Left renal pelvis (tissue), 4 donors: ENCODE results near the gene CUX1. TPM values are rescaled to one million over a fixed set of nuclear protein-coding genes. Genes with fewer than 3 reads are reported as not detected.
"Not testable (repeated sequence)": the region's sequence is repeated elsewhere in the genome, so short reads cannot be mapped to it uniquely, and the experiment has no call there.

ENCODE experiments used
- DNase-seq, 4 donors: peaks; one replicate each; pipeline ENCODE4 v3.0.0-alpha.2; 2013; ENCODE audit warnings: low read depth in 4 of 4, low spot score in 3 of 4
- polyA plus RNA-seq, 4 donors: library from polyadenylated mRNA; unstranded; fragments of 120-200 nt; gene quantifications; one replicate each; pipeline ENCODE4 v1.2.1, GENCODE V29; 2013; ENCODE audit not compliant: insufficient read length in 4 of 4

Gene CUX1
- polyA plus RNA-seq, 4 donors, result 66.7 to 114 (median 96.4) TPM

GRCh38 chr7:102317231-102318059, 500.0 kb downstream of the CUX1 start:
- DNase-seq, result no peak

DNA sequence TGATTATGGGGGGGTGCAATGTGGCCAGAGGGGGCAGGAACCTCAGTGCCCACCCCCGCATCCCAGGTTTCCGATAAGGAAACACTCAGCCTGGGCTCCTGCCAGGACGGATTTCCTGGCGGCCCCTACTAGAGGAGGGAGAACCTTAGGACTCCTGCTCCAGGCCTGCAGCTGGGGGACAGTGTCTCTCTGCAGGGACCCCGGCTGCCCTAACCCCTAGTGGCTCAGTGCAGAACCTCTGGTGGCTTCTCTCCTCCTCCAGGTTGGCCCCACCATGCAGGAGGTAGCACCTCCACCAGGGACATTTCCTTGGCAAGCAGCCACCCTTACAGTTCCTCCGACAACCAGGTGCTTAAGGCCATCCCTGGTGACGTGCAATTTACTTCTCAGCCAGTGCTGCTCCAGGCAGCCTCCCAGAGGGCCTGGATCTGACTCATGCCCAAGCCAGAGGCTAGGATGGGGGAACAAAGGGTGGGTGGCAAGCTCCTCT, 501.1 kb downstream of the CUX1 start:
- DNase-seq, result no peak

DNA sequence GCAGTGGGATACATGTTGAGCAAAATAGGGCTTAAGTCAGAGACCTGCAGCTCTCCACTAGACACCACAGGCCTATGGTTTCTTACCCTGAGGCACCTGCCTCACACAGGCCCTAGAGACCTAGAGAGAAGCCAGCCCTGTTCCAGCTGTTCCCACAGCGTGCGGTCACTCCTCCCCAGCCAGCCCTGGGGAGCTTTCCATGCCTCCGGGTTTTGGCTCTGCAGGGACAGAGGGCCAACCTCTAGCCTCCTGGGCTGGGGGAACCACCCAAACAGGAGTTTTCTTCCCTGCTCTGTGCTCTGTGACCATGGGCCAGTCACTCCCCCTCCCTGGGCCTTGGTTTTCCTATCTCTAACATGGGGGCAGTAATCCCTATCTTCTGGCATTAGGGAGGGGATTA, 502.2 kb downstream of the CUX1 start:
- no peak for DNase-seq

DNA sequence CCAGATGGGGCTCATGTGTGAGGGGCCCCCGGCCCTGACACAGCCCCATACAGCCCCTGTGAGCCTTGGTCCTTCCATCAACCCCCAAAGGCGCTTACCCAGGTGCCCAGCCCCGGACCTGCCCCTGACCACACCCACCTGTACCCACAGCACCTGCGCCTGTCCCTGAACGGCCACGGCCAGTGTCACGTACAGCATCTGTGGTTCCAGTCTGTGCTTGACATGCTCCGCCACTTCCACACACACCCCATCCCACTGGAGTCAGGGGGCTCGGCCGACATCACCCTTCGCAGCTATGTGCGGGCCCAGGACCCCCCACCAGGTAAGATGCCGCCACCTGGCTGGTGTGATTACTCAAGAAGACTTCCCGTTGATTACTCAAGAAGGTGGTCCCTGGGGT, 502.8 kb downstream of the CUX1 start:
- DNase-seq, result no peak

- no peak for DNase-seq
These were observed 503.4 kb downstream of the CUX1 start for GRCh38 chr7:102320601-102321350.

DNA sequence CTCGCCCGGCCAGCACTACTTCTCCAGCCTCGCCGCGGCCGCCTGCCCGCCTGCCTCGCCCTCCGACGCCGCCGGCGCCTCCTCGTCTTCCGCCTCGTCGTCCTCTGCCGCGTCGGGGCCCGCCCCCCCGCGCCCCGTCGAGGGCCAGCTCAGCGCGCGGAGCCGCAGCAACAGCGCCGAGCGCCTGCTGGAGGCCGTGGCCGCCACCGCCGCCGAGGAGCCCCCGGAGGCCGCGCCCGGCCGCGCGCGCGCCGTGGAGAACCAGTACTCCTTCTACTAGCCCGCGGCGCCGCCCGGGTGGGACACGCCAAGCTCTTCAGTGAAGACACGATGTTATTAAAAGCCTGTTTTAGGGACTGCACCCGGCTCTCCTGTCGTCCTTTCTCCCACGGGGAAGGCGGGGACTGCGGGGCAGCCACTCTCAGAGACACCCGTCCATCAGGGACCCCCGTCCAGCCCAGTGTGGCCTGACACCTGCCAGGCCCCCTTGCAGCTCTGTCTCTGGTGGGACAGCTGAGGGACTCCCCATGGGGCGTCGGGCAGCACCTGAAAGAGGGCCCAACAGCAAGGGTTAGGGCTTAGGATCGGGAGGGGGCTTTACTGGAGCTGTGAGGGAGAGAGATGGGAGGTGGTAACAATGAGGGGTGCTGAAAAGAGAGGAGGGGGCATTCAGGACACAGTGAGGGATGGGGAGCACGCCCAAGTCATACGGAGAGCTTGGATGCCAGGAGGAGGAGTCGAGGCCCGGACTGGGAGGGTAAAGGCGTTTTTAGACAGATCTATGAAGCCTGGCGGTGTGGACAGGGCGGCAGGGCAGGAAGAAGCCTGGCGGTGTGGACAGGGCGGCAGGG, 504.1 kb downstream of the CUX1 start:
- DNase-seq, result no peak

- DNase-seq, result no peak
These were observed 504.8 kb downstream of the CUX1 start for GRCh38 chr7:102322202-102322715.

- no peak for DNase-seq
These were observed 506.4 kb downstream of the CUX1 start for GRCh38 chr7:102323914-102324195.

DNA sequence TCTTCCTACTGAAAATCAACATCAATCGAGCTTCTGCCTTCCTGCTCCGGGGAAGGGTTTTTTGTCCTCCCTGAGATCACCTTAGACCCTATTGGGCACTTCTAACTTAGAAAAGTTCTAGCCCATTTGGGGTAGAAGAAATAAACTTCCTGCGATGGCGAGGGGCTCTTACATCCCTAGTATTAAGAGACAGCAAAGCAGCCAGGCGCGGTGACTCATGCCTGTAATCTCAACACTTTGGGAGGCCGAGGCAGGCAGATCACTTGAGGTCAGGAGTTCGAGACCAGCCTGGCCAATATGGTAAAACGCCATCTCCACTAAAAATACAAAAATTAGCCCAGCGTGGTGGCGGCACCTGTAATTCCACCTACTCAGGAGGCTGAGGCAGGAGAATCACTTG, 507.7 kb downstream of the CUX1 start:
- not testable (repeated sequence) for DNase-seq

GRCh38 chr7:102326157-102326889, 508.9 kb downstream of the CUX1 start:
- DNase-seq, result no peak

- not testable (repeated sequence) for DNase-seq
These were observed 509.8 kb downstream of the CUX1 start for GRCh38 chr7:102327183-102327582.

DNA sequence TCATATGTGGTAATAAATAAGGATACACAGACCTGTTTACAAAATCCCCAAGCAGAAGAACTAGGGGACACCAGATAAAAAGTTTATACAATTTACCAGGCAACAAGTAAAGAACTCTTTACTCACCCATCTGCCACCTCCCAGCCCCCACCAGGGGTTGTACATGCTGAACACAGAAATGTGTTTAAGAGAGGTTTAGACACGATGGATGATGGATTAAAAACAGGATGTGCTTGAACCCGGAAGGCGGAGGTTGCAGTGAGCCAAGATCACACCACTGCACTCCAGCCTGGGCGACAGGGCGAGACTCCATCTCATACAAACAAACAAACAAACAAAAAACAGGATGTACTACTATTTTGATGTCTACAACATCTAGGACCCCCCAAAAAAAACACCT, 511.4 kb downstream of the CUX1 start:
- not testable (repeated sequence) for DNase-seq

DNA sequence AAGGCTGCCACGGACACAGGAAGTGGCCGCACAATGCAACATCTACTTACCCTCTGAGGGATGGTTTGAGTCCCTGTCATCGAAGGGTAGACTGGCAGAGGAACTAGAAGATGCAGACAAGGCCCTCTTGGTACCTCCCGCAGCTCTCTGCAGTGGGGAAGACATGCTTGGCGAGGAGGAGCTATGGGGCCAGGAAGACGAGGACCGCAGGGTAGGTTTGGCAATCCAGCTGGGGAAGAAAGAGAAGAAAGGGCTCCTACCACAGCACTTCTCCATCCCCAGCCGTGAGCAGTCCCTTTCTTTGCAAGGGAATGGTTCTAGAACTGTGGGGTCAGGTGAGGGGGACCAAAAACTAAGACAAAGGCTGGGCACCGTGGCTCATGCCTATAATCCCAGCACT, 511.9 kb downstream of the CUX1 start:
- DNase-seq, result not testable (repeated sequence)

- not testable (repeated sequence) for DNase-seq
These were observed 513.4 kb downstream of the CUX1 start for GRCh38 chr7:102330666-102331460.

Other genes with a start within 250 kb of the CUX1 start
- gene MYL10, start 188.3 kb upstream of the CUX1 start, polyA plus RNA-seq, result under 1 TPM in 3 of 4 donors, not detected in 1; 0.22 to 0.40 (median 0.31) TPM